ENCODE measurements around the gene SLC41A1. TPM values are rescaled to one million over a fixed set of nuclear protein-coding genes. Genes with fewer than 3 reads are reported as not detected.
"Not testable (repeated sequence)": the region's sequence is repeated elsewhere in the genome, so short reads cannot be mapped to it uniquely, and the experiment has no call there.

The SLC41A1 gene
- polyA plus RNA-seq, 12 donors: 18.9 to 38.8 (median 30.8) TPM; not detected in 1

- no peak for DNase-seq
These were observed 13.2 kb upstream of the SLC41A1 start for GRCh38 chr1:205826016-205826806.

GRCh38 chr1:205824180-205824579, 11.2 kb upstream of the SLC41A1 start:
- no peak for DNase-seq

- not testable (repeated sequence) for DNase-seq
These were observed 10.3 kb upstream of the SLC41A1 start for GRCh38 chr1:205823260-205823659.

- no peak for DNase-seq
These were observed 9.4 kb upstream of the SLC41A1 start for GRCh38 chr1:205822397-205822796.

GRCh38 chr1:205817988-205818387, 5.0 kb upstream of the SLC41A1 start:
- DNase-seq: no peak

DNA sequence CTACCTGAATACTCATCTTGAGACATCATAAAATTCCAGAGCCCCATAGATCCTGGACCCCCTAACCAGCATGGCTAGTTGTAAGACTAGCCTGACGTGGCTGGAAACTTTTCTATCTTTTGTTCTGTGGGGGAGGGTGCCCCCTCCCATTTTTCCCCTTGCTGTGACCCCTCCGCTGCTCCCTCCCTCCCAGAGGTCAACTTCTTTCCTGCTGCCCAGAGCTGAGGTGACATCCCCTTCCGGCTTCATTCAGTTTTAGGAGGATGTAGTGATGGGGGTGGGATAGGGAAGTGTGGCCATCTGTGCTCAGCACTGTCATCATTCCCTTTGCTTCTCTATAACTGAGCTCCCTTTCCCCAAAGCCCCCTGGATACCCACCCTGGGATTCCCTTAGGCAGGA, 4.4 kb upstream of the SLC41A1 start:
- no peak for DNase-seq

DNA sequence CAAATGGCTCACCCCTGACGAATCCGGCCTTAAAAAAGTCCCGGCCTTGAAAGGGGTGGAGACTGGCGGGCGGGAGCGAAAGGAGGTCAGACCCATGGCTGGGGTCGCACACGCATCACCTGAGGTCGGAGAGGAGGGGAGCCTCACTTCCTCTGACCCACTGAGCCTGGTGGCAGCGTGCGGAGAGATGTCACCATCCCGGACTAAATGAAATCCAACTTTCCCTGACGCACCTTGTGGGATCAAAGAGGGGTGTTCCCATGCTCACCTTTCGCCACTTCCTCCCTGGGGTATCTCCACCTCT, 709 bp upstream of the SLC41A1 start:
- no peak for DNase-seq

- peak; percentile 43 for DNase-seq
These were observed 624 bp downstream of the SLC41A1 start for GRCh38 chr1:205812271-205812877.

DNA sequence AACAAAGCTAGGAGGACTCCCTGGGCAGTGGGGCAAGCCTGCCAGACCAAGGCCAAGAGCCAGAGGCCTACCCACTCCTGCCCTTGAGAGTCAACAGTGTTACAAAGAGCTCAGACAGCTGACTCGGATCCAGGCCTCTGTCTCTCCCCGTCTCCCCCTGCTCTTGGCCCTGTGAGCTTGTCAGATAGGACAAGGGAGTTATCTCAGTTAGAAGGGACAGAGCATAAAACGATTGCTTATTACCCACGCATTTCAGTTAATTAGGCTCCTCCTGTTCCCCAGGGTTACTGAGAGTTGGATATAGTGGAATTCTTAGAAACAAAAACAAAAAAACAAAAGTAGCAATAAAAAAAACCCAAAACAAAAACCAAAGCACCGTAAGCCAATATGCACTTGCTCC, 1.3 kb downstream of the SLC41A1 start:
- no peak for DNase-seq

- DNase-seq: no peak
These were observed 2.4 kb downstream of the SLC41A1 start for GRCh38 chr1:205810448-205811157.

DNA sequence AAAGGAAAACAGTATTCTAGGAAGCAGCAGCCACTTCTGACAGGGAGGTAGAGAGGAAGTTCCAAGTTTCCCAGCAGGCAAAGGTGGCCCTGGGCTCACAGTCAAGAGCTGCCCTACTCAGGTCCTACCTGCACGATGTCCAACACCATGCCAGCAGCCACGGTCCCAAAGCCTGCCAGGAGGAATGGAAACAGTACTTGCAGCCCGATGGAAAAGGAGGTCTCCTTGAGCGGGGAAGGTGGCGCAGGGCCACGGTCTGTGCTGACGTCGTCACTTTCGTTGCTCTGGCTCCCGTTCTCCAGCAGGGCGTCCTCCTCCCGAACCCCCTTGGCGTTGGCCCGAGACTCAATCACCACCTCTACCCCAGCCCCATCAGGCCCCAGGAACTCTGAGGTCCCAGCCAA, 3.1 kb downstream of the SLC41A1 start:
- no peak for DNase-seq

GRCh38 chr1:205809469-205809868, 3.5 kb downstream of the SLC41A1 start:
- no peak for DNase-seq

GRCh38 chr1:205805082-205805711, 7.8 kb downstream of the SLC41A1 start:
- no peak for DNase-seq

DNA sequence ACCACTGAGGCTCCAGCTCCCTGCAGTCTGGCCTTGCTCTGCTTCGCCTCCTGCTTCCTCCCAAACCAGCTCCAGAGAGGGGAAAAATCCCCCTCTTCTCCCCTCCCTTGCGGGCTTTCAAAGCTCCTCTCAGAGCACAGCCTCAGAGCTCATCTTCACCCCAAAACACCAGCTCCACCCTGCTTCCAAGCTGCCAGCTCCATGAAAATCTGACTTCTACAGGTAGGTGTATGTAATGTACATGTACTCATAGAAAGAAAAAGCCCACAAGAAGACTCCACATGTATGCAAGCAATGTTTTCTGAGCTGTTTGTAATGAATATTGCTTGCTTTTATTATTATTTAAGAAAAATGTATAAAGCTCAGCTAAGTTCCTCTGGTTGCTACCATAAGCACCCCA, 8.4 kb downstream of the SLC41A1 start:
- DNase-seq: no peak

DNA sequence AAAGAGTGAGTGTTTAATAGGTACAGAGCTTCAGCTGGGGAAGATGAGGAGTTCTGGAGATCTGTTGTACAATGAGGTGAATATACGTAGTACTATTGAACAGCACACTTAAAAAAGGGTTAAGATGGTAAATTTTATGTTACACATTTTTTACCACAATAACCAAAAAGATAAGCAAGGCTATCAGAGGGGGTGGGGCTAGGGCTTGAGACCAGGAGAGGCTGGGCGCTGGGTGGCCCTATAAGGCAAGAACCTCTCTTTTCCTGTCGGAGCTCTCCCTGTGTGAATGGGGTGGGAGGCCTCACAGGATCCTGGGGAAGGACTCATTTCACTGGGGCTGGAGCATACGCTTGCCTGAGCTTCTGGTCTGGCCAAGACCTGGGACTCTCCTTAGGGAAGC, 9.0 kb downstream of the SLC41A1 start:
- DNase-seq: no peak

DNA sequence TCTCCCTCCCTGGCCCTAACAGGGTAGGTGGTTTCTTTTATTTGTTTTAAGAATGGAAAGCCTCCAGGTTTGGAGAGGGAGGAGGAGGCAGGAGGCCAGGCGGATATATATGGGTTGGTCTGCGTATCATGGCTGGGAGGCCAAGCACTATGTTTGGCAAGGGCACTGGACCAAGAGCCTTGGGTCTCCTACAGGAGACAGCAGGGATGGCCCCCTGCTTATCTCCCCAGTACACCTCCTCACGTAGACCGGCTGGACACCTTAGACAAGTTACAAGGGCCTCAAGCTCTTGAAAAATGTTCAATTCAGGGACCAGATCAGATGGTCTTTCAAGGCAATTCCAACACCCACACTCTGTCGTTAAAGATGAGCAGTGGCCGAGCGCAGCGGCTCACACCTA, 10.9 kb downstream of the SLC41A1 start:
- DNase-seq: no peak

GRCh38 chr1:205800981-205801703, 11.9 kb downstream of the SLC41A1 start:
- no peak for DNase-seq

- DNase-seq: no peak
These were observed 12.6 kb downstream of the SLC41A1 start for GRCh38 chr1:205800427-205800826.

- DNase-seq: no peak
These were observed 14.4 kb downstream of the SLC41A1 start for GRCh38 chr1:205798577-205798976.

DNA sequence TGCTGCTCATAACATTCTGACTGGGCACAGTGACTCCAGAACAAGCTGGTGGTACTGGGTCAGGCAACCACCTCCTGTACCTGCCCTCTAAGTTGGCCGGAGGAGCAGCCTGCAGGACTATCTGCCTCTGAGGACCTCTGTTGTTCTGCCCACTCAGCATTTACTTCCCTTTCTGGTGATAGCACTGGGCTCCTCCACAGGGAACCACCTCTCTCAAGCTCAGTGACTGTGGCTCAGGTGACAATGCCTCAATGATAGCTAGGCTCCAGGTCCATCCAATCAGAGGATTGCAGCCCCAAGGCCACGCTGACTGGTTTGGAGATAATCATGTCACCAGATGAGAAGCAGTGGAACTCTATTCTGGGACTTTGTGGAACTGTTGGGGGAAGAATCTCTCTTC, 15.8 kb downstream of the SLC41A1 start:
- DNase-seq: no peak

DNA sequence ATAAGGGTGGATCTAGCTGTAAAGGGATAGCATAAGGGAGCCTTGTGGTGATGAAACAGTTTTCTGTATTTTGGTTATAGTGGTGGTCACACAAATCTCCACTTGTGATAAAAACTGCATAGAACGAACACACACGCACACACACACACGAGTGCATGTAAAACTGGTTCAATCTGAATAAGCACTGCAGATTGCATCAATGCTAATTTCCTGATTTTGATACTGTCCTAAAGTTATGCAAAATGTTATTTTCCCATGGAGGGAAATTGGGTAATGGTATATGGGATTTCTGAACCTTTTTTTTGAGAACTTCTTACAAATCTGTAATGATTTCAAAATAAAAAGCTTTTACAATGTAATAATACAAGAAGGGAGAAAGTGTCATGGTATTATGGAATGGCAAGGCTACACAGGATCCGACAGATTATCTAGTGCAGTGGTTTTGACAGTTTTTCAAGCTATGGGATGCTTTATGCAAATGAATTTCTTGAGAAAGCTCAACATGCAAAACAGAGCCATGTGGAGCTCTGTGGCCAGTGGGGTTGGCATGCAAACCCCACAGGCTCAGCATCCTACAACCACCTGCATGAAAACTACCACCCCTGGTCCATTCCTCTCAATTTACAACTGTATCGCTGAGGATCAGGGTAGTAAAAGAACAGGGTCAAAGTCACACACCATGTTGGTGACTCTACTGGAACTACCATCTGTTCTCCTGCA, 18.8 kb downstream of the SLC41A1 start:
- no peak for DNase-seq

All from muscle of arm (tissue), 12 donors.